ENCODE data around the gene CEBPE. TPM values are rescaled to one million over a fixed set of nuclear protein-coding genes. Genes with fewer than 3 reads are reported as not detected.

The CEBPE gene
- total and polyA plus RNA-seq, 7 donors: 0.28 to 0.68 TPM; not detected in 5

DNA sequence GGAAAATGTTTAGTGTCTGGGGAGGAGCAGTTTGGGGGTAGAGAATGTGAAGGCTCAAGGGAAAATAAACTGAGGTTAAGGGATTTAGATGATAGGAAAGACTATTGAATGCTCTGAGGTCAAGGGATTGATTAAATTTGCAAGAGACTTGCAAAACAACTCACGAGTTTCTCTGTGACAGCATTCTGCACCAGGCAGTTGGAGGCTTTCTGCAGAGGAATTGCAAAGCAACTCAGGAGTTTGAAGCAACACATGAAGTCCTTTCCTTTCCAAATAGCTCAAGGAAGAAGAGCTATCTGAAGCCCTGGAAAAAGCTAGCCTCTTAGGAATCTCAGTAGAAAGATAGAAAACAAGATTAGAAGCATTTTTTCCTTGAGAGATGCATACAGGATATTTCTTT lies 40.5 kb upstream of the CEBPE start:
- Histone ChIP-seq H3K27ac (no peak overlapping the region), H3K4me3 (no peak overlapping the region), H3K4me1 (peaks cover 0 to 24% (median 16%) of the 10 kb centered on the region in 4 donors), H3K9me3 (no peaks in the 10 kb centered on the region), H3K36me3 (no peaks in the 10 kb centered on the region), H3K27me3 (no peaks in the 10 kb centered on the region)
- no peak for TF ChIP-seq POLR2AphosphoS5 (IDR thresholded peaks at IDR 0.05)
- TF ChIP-seq, protein P1, sequence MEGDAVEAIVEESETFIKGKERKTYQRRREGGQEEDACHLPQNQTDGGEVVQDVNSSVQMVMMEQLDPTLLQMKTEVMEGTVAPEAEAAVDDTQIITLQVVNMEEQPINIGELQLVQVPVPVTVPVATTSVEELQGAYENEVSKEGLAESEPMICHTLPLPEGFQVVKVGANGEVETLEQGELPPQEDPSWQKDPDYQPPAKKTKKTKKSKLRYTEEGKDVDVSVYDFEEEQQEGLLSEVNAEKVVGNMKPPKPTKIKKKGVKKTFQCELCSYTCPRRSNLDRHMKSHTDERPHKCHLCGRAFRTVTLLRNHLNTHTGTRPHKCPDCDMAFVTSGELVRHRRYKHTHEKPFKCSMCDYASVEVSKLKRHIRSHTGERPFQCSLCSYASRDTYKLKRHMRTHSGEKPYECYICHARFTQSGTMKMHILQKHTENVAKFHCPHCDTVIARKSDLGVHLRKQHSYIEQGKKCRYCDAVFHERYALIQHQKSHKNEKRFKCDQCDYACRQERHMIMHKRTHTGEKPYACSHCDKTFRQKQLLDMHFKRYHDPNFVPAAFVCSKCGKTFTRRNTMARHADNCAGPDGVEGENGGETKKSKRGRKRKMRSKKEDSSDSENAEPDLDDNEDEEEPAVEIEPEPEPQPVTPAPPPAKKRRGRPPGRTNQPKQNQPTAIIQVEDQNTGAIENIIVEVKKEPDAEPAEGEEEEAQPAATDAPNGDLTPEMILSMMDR (IDR thresholded peaks at IDR 0.05): no peak
- TF ChIP-seq POLR2A (IDR thresholded peaks at IDR 0.05): no peak
- no peak for TF ChIP-seq EP300 (IDR thresholded peaks at IDR 0.05)
- DNase-seq: no peak
- 84 to 86% methylated on average over 1 of the region's 1 CpG for WGBS, 2 donors
- intact Hi-C loops (cut with DNase I): no loop called here

GRCh38 chr14:23158779-23159178 lies 39.7 kb upstream of the CEBPE start:
- DNase-seq: no peak
- TF ChIP-seq EP300 (IDR thresholded peaks at IDR 0.05) (no peak), POLR2AphosphoS5 (IDR thresholded peaks at IDR 0.05) (no peak), POLR2A (IDR thresholded peaks at IDR 0.05) (no peak)
- TF ChIP-seq, protein P1 (IDR thresholded peaks at IDR 0.05): no peak
- H3K4me3 ChIP-seq: no peak overlapping the region
- H3K27me3 ChIP-seq: no peaks in the 10 kb centered on the region
- H3K9me3 ChIP-seq: no peaks in the 10 kb centered on the region
- 90 to 91% methylated on average over 2 of the region's 2 CpGs for WGBS, 2 donors
- intact Hi-C loops (cut with DNase I): no loop called here
- peaks cover 0 to 30% (median 23%) of the 10 kb centered on the region in 4 donors for H3K4me1 ChIP-seq
- H3K27ac ChIP-seq: no peak overlapping the region
- H3K36me3 ChIP-seq: no peaks in the 10 kb centered on the region

GRCh38 chr14:23154964-23155587 lies 36.0 kb upstream of the CEBPE start:
- TF ChIP-seq POLR2AphosphoS5 (IDR thresholded peaks at IDR 0.05): peak; percentile 50 to 70 (median 64)
- TF ChIP-seq EP300 (IDR thresholded peaks at IDR 0.05): peak in 1 of 4 donors; percentile 42
- TF ChIP-seq, protein P1 (IDR thresholded peaks at IDR 0.05): no peak
- TF ChIP-seq POLR2A (IDR thresholded peaks at IDR 0.05): no peak
- Histone ChIP-seq H3K4me3 (peak overlapping the region in 1 of 4 donors; percentile 7), H3K27ac (peak overlapping the region; percentile 86 to 91 (median 89)), H3K4me1 (peaks cover 0 to 36% (median 34%) of the 10 kb centered on the region in 4 donors), H3K9me3 (no peaks in the 10 kb centered on the region), H3K36me3 (no peaks in the 10 kb centered on the region), H3K27me3 (no peaks in the 10 kb centered on the region)
- peak; percentile 95 for DNase-seq
- WGBS, 2 donors: 55 to 70% methylated on average over 10 of the region's 10 CpGs
- intact Hi-C loops (cut with DNase I): no loop called here

- Histone ChIP-seq H3K27ac (peak overlapping the region; percentile 86 to 91 (median 89)), H3K9me3 (no peaks in the 10 kb centered on the region), H3K36me3 (no peaks in the 10 kb centered on the region), H3K4me1 (peaks cover 0 to 42% (median 36%) of the 10 kb centered on the region in 4 donors), H3K27me3 (no peaks in the 10 kb centered on the region), H3K4me3 (peak overlapping the region; percentile 1 to 27 (median 24))
- TF ChIP-seq, protein P1 (IDR thresholded peaks at IDR 0.05): no peak
- TF ChIP-seq POLR2AphosphoS5 (IDR thresholded peaks at IDR 0.05): peak; percentile 39 to 75 (median 59)
- peak; percentile 61 to 89 (median 77) for TF ChIP-seq EP300 (IDR thresholded peaks at IDR 0.05)
- TF ChIP-seq POLR2A (IDR thresholded peaks at IDR 0.05): peak; percentile 8 to 24
- intact Hi-C loops (cut with DNase I): no loop called here
- 39 to 59% methylated on average over 28 of the region's 28 CpGs for WGBS, 2 donors
- DNase-seq: peak; percentile 96
Observed at GRCh38 chr14:23153851-23154796, 35.1 kb upstream of the CEBPE start.

Data from sigmoid colon (tissue), 7 donors.